NCI-H82 (cell line): ENCODE data around the gene ZNF407.

Source experiments
- DNase-seq: peaks from one replicate; lab custom pipeline; 2025; lab: John Stamatoyannopoulos, UW

ZNF407 gene

GRCh38 chr18:74579496-74580065 lies 18.1 kb upstream of the ZNF407 start:
- DNase-seq = no peak

GRCh38 chr18:74582642-74583041 lies 15.0 kb upstream of the ZNF407 start:
- DNase-seq = no peak

GRCh38 chr18:74587441-74587840 lies 10.2 kb upstream of the ZNF407 start:
- DNase-seq = no peak

- no peak for DNase-seq
Observed at GRCh38 chr18:74589021-74589420, 8.6 kb upstream of the ZNF407 start.

GRCh38 chr18:74589811-74590210 lies 7.9 kb upstream of the ZNF407 start:
- DNase-seq = no peak

- DNase-seq = no peak
Observed at GRCh38 chr18:74590671-74591070, 7.0 kb upstream of the ZNF407 start.

- no peak for DNase-seq
Observed at GRCh38 chr18:74595431-74595830, 2.2 kb upstream of the ZNF407 start.

GRCh38 chr18:74597034-74597661 lies 522 bp upstream of the ZNF407 start:
- DNase-seq = peak; percentile 85

GRCh38 chr18:74598350-74599001 lies 806 bp downstream of the ZNF407 start:
- DNase-seq = peak; percentile 69

- DNase-seq = no peak
Observed at GRCh38 chr18:74604361-74604760, 6.7 kb downstream of the ZNF407 start.

GRCh38 chr18:74604774-74605173 lies 7.1 kb downstream of the ZNF407 start:
- DNase-seq = no peak

- no peak for DNase-seq
Observed at GRCh38 chr18:74608681-74609080, 11.0 kb downstream of the ZNF407 start.

- DNase-seq = no peak
Observed at GRCh38 chr18:74609535-74609934, 11.9 kb downstream of the ZNF407 start.

- no peak for DNase-seq
Observed at GRCh38 chr18:74610051-74610615, 12.5 kb downstream of the ZNF407 start.

- no peak for DNase-seq
Observed at GRCh38 chr18:74610860-74611259, 13.2 kb downstream of the ZNF407 start.

- no peak for DNase-seq
Observed at GRCh38 chr18:74611765-74612164, 14.1 kb downstream of the ZNF407 start.

- no peak for DNase-seq
Observed at GRCh38 chr18:74613381-74613780, 15.7 kb downstream of the ZNF407 start.

- DNase-seq = no peak
Observed at GRCh38 chr18:74616494-74616893, 18.8 kb downstream of the ZNF407 start.

GRCh38 chr18:74617486-74617885 lies 19.8 kb downstream of the ZNF407 start:
- DNase-seq = no peak

- no peak for DNase-seq
Observed at GRCh38 chr18:74622072-74622471, 24.4 kb downstream of the ZNF407 start.

- no peak for DNase-seq
Observed at GRCh38 chr18:74623047-74623816, 25.6 kb downstream of the ZNF407 start.

- DNase-seq = peak; percentile 7
Observed at GRCh38 chr18:74624466-74624865, 26.8 kb downstream of the ZNF407 start.

GRCh38 chr18:74625157-74625556 lies 27.5 kb downstream of the ZNF407 start:
- DNase-seq = no peak
